ENCODE data around the gene CAMK2D. TPM values are rescaled to one million over a fixed set of nuclear protein-coding genes. Genes with fewer than 3 reads are reported as not detected.

Gene CAMK2D
- total RNA-seq, 1 experiment from 2014 or later: 9.0 TPM

DNA sequence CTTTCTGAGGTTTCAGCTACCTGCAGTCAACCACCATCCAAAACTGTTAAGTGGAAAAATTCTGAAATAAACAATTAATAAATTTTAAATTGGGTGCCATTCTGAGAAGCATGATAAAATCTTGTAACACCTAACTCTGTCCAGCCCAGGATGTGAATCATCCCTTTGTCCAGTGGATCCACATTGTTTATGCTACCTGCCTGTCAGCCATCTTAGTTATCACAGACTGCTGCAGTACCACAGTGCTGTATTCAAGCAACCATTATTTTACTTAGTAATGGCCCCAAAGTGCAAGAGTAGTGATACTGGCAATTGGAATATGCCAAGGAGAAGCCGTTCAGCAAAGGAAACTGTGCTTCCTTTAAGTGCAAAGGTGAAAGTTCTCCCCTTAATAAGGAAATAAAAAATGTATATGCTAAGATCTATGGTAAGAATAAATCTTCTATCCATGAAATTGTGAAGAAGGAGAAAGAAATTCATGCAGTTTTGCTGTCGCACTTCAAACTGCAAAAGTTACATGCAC, 20.6 kb downstream of the CAMK2D start:
- Histone ChIP-seq H2AFZ (ENCODE audit: low read length) (no peak overlapping the region), H3K79me1 (ENCODE audit: insufficient read depth, low read depth, low read length, poor library complexity, severe bottlenecking) (no peaks in the 10 kb centered on the region), H4K5ac (ENCODE audit: insufficient read length, low read depth, low read length) (no peak overlapping the region), H3K4me2 (ENCODE audit: insufficient read depth, insufficient read length, low read length) (no peak overlapping the region), H2BK120ac (ENCODE audit: low read depth, low read length, poor library complexity, severe bottlenecking) (no peak overlapping the region), H3K23me2 (ENCODE audit: insufficient read length, low read depth, low read length, poor library complexity, severe bottlenecking) (no peaks in the 10 kb centered on the region), H2BK20ac (ENCODE audit: low read depth, low read length, poor library complexity, severe bottlenecking) (no peak overlapping the region), H3K79me2 (ENCODE audit: insufficient read depth, low read length) (no peaks in the 10 kb centered on the region), H3K27me3 (ENCODE audit: insufficient read depth, low read length) (no peaks in the 10 kb centered on the region), H3K14ac (ENCODE audit: insufficient read depth, low read length) (no peak overlapping the region), H2AK5ac (ENCODE audit: insufficient read length, low read length) (no peak overlapping the region), H4K91ac (ENCODE audit: insufficient read length, low read depth, low read length) (no peak overlapping the region), H2BK12ac (ENCODE audit: insufficient read length, low read depth, low read length) (no peak overlapping the region), H4K20me1 (ENCODE audit: control insufficient read depth, insufficient read depth, insufficient read length) (no peaks in the 10 kb centered on the region), H3K4me1 (ENCODE audit: insufficient read depth, low read length) (no peaks in the 10 kb centered on the region; the same call in 1 of the 2 replicates), H2BK15ac (ENCODE audit: low read depth, low read length) (no peak overlapping the region), H3K9ac (ENCODE audit: extremely low read depth, insufficient read length, low read length) (no peak overlapping the region), H3K4ac (ENCODE audit: low read depth, low read length) (no peak overlapping the region), H3K27ac (ENCODE audit: insufficient read length, low read depth, low read length) (no peak overlapping the region), H4K8ac (replicated peaks; ENCODE audit: insufficient read length, low read depth, low read length) (no peak overlapping the region), H3K23ac (ENCODE audit: insufficient read length, low read depth, low read length) (no peak overlapping the region), H2BK5ac (ENCODE audit: insufficient read length, low read length) (no peak overlapping the region), H3K9me3 (ENCODE audit: control insufficient read depth, low read depth, low read length) (no peaks in the 10 kb centered on the region), H3K18ac (ENCODE audit: insufficient read length, low read depth, low read length) (no peak overlapping the region), H3K56ac (ENCODE audit: insufficient read length, low read depth, low read length) (no peak overlapping the region), H3T11ph (ENCODE audit: low read length) (no peak overlapping the region)
- TF ChIP-seq CTCF (conservative IDR thresholded peaks at IDR 0.05): no peak
- DNase-seq: no peak
- no peak overlapping the region for H3K4me3 Mint-ChIP-seq
- no peaks in the 10 kb centered on the region for H3K36me3 Mint-ChIP-seq (ENCODE audit: insufficient read depth in 1 of 3, low read depth in 3 of 3)
- no peaks in the 10 kb centered on the region for H3K27me3 Mint-ChIP-seq (ENCODE audit: low read depth)
- H3K9me3 Mint-ChIP-seq: no peaks in the 10 kb centered on the region
- peaks cover 8 to 11% of the 10 kb centered on the region in 2 experiments for H3K4me1 Mint-ChIP-seq
- no peak overlapping the region for H3K27ac Mint-ChIP-seq
- no CpG with 5 or more reads among the region's 2 CpGs for WGBS (ENCODE audit: extremely low coverage, insufficient read length, low lambda C conversion rate)
